Skeletal muscle tissue (tissue), 4 donors: Measurements from ENCODE around the gene DLGAP1. TPM values are rescaled to one million over a fixed set of nuclear protein-coding genes. Genes with fewer than 3 reads are reported as not detected.

Source experiments
- H3K27ac ChIP-seq: one replicate; pipeline ENCODE4 v1.7.0; 2013; ENCODE audit warnings: mild to moderate bottlenecking, low read depth, low read length, inconsistent platforms
- H3K27me3 ChIP-seq, 3 donors: one replicate each; pipeline ENCODE4 v1.7.0; 2013; ENCODE audit warnings: low read length in 3 of 3; ENCODE audit not compliant: control insufficient read depth in 3 of 3, insufficient read depth in 3 of 3
- H3K36me3 ChIP-seq, 3 donors: one replicate each; pipeline ENCODE4 v1.7.0; 2013; ENCODE audit warnings: low read length in 3 of 3; ENCODE audit not compliant: control insufficient read depth in 3 of 3, insufficient read depth in 3 of 3
- H3K4me1 ChIP-seq, 3 donors: one replicate each; pipeline ENCODE4 v1.7.0; 2013; ENCODE audit warnings: low read length in 3 of 3, mild to moderate bottlenecking in 3 of 3; ENCODE audit not compliant: control insufficient read depth in 3 of 3, insufficient read depth in 3 of 3
- H3K4me3 ChIP-seq, 3 donors: one replicate each; pipeline ENCODE4 v1.7.0; 2013; ENCODE audit warnings: low read length in 3 of 3
- H3K9ac ChIP-seq, 3 donors: one replicate each; pipeline ENCODE4 v1.7.0; 2013; ENCODE audit warnings: low read length in 3 of 3, mild to moderate bottlenecking in 3 of 3, moderate library complexity in 2 of 3, low read depth in 1 of 3
- H3K9me3 ChIP-seq, 3 donors: one replicate each; pipeline ENCODE4 v1.7.0; 2013; ENCODE audit warnings: low read length in 3 of 3; ENCODE audit not compliant: control insufficient read depth in 3 of 3
- total RNA-seq: library from RNA; depleted of rRNA; stranded (reverse); fragments of >200 nt; gene quantifications from one replicate; pipeline ENCODE4 v1.2.3, GENCODE V29; 2014
- donor health status: Osteomylitis.

DLGAP1 gene
- total RNA-seq, 1 donor from 2014 or later, result 0.52 TPM

GRCh38 chr18:3863006-3863405 lies 592.1 kb downstream of the DLGAP1 start:
- Histone ChIP-seq H3K9ac (no peak overlapping the region), H3K27ac (no peak overlapping the region), H3K4me1 (no peaks in the 10 kb centered on the region), H3K4me3 (no peak overlapping the region), H3K36me3 (no peaks in the 10 kb centered on the region), H3K27me3 (no peaks in the 10 kb centered on the region), H3K9me3 (no peaks in the 10 kb centered on the region)

DNA sequence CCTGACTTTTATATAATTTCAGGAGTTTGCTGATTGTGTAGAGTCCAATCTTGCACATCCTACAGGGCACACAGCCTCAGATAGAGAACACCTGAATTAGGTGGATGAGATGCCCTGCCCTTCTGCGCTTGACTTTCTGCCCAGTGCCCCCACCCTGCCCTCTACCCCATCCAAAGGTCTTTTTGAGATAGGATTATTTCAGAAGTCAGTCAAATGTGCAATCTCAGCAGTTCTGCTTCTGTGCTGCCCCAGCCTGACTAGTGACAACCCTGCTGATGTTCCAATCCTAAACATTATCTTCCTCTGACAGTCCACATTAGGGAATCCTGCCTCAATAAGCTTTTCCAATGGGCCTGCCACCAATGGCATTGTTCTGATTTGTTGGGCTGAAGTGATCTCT lies 593.6 kb downstream of the DLGAP1 start:
- Histone ChIP-seq H3K9ac (no peak overlapping the region), H3K27ac (no peak overlapping the region), H3K36me3 (no peaks in the 10 kb centered on the region), H3K4me3 (no peak overlapping the region), H3K4me1 (no peaks in the 10 kb centered on the region), H3K9me3 (no peaks in the 10 kb centered on the region), H3K27me3 (no peaks in the 10 kb centered on the region)

DNA sequence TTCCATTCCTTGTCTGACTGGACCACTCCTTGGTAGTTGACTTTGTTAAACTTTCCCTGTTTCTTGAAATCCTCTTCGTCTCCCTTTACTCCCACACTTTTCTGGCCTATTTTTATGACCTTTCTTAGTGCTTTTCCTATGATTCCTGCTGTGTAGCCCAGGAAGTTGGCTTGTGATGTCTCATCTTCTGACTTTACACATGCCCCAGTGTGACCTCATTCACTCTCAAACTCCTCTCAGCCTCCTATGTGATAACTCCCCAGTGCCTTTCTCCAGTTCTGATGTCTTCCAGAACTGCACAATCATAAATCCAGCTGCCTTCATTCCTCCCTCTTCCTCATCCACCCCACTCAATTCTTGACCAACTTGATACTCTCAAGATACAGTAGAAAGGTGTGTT lies 597.6 kb downstream of the DLGAP1 start:
- Histone ChIP-seq H3K36me3 (no peaks in the 10 kb centered on the region), H3K4me3 (no peak overlapping the region), H3K4me1 (no peaks in the 10 kb centered on the region), H3K9ac (no peak overlapping the region), H3K9me3 (no peaks in the 10 kb centered on the region), H3K27ac (no peak overlapping the region), H3K27me3 (no peaks in the 10 kb centered on the region)

DNA sequence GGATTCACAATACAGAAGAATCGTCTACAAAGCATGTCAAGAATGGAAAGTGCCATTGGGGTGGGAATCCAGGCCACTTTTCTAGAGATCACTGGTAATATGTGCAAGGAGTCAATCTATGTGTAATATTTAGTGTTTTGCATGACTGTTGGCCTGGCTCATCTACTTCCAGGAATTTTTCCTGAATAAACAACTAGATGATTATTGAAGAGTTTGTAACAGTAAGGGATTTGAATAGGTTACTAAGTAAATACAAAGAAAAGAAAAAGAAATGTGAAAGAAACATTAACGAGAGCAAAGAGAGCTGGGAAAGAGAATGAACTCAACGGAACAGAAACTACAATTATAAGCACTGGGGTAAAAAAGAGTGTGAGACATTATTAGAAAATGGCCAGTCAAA lies 599.1 kb downstream of the DLGAP1 start:
- no peaks in the 10 kb centered on the region for H3K27me3 ChIP-seq
- H3K9me3 ChIP-seq, result peaks cover 0 to 2% (median 2%) of the 10 kb centered on the region in 3 donors
- H3K4me1 ChIP-seq, result no peaks in the 10 kb centered on the region
- H3K9ac ChIP-seq, result no peak overlapping the region
- no peak overlapping the region for H3K4me3 ChIP-seq
- no peaks in the 10 kb centered on the region for H3K36me3 ChIP-seq
- no peak overlapping the region for H3K27ac ChIP-seq

- Histone ChIP-seq H3K9ac (no peak overlapping the region), H3K27me3 (no peaks in the 10 kb centered on the region), H3K36me3 (no peaks in the 10 kb centered on the region), H3K4me1 (no peaks in the 10 kb centered on the region), H3K27ac (no peak overlapping the region), H3K4me3 (no peak overlapping the region), H3K9me3 (peaks cover 0 to 2% (median 2%) of the 10 kb centered on the region in 3 donors)
Observed at GRCh38 chr18:3852321-3852720, 602.8 kb downstream of the DLGAP1 start.

DNA sequence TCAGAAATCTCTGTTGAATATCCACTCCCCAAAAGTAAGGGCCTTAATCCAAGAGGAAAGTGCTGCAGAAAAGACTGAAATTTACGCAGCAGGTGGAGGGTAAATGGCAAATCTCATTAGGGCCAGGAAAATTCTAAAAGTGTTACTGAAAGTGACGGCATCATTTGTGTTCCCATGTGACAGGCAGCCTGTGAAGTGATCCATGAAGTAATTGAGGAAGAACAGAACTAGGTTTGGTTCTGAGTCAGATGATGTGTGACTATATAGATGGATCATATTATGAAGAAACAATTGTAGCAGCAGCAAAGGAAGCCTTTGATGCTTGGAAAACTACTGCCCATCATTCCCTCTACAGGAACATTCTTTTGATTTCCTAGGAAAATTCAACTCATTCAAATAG lies 603.9 kb downstream of the DLGAP1 start:
- no peaks in the 10 kb centered on the region for H3K27me3 ChIP-seq
- no peak overlapping the region for H3K9ac ChIP-seq
- H3K27ac ChIP-seq, result no peak overlapping the region
- H3K9me3 ChIP-seq, result peaks cover 0 to 2% (median 2%) of the 10 kb centered on the region in 3 donors
- H3K4me3 ChIP-seq, result no peak overlapping the region
- no peaks in the 10 kb centered on the region for H3K36me3 ChIP-seq
- no peaks in the 10 kb centered on the region for H3K4me1 ChIP-seq

DNA sequence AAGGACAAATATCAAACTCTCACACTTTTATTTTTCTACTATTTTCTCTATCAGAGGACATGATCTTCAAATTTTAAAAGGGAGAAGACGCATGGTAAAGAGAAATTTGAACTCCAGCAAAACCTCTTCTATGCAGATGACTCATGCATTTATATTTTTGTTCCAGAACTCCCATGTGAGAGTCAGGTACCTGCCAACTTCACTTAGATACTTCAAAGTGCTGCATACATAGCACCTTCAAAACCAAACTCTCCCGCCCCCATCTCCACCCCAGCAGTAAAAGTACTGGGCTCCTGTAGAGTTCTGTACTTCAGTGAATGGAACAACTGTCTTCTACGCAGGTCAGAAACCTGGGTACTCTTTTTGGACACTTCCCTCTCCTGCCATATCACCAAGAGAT lies 606.8 kb downstream of the DLGAP1 start:
- no peak overlapping the region for H3K27ac ChIP-seq
- no peak overlapping the region for H3K9ac ChIP-seq
- H3K9me3 ChIP-seq, result peaks cover 0 to 2% (median 2%) of the 10 kb centered on the region in 3 donors
- H3K27me3 ChIP-seq, result no peaks in the 10 kb centered on the region
- H3K4me1 ChIP-seq, result no peaks in the 10 kb centered on the region
- no peaks in the 10 kb centered on the region for H3K36me3 ChIP-seq
- no peak overlapping the region for H3K4me3 ChIP-seq

- no peak overlapping the region for H3K27ac ChIP-seq
- H3K4me1 ChIP-seq, result no peaks in the 10 kb centered on the region
- no peaks in the 10 kb centered on the region for H3K27me3 ChIP-seq
- H3K36me3 ChIP-seq, result no peaks in the 10 kb centered on the region
- no peak overlapping the region for H3K4me3 ChIP-seq
- no peak overlapping the region for H3K9ac ChIP-seq
- no peaks in the 10 kb centered on the region for H3K9me3 ChIP-seq
Observed at GRCh38 chr18:3845161-3845560, 609.9 kb downstream of the DLGAP1 start.

DNA sequence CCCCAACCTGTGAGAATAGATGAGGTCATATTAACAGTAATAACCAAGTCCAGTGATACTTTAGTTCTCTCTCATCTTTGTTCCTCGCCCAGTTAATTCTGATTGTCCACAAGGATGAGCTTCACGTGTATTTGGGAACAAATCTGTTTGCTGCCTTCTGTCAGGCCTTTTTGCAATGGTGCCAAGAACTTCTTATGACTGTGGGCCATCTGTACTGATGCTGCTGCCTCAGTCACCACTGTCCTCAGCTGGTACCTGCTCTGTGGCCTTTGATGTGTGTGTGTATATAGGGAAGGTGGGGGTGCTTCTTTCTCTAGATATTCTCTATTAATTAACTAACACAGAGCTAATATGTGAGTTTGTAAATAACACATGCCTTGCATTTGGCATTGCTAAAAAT lies 612.3 kb downstream of the DLGAP1 start:
- H3K27ac ChIP-seq, result no peak overlapping the region
- H3K4me1 ChIP-seq, result no peaks in the 10 kb centered on the region
- no peaks in the 10 kb centered on the region for H3K27me3 ChIP-seq
- no peaks in the 10 kb centered on the region for H3K36me3 ChIP-seq
- H3K9ac ChIP-seq, result no peak overlapping the region
- no peaks in the 10 kb centered on the region for H3K9me3 ChIP-seq
- H3K4me3 ChIP-seq, result no peak overlapping the region

DNA sequence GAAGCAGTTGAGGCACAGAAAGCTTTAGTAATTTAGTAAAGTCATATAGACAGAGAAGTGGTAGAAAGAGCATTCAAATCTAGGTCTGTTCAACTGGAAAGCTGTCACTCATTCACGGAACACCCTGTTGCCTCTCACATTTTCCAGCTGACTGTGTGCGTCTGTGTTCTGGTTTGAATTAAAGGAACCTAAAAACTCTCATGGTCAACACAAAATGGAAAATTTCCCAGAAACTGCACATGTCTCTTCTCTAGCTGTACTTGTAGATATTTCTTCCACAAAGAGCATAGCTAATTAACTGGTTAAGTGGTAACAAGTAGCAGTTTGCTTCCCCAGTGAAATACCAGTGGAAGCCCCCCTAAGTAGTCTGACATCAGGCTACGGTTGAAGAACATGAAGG lies 614.3 kb downstream of the DLGAP1 start:
- Histone ChIP-seq H3K4me1 (no peaks in the 10 kb centered on the region), H3K4me3 (no peak overlapping the region), H3K27me3 (no peaks in the 10 kb centered on the region), H3K36me3 (no peaks in the 10 kb centered on the region), H3K9me3 (no peaks in the 10 kb centered on the region), H3K27ac (no peak overlapping the region), H3K9ac (no peak overlapping the region)

GRCh38 chr18:3839581-3839981 lies 615.5 kb downstream of the DLGAP1 start:
- no peak overlapping the region for H3K4me3 ChIP-seq
- H3K9me3 ChIP-seq, result no peaks in the 10 kb centered on the region
- H3K4me1 ChIP-seq, result no peaks in the 10 kb centered on the region
- no peak overlapping the region for H3K27ac ChIP-seq
- no peaks in the 10 kb centered on the region for H3K36me3 ChIP-seq
- no peaks in the 10 kb centered on the region for H3K27me3 ChIP-seq
- no peak overlapping the region for H3K9ac ChIP-seq
